HG02588 (cell line): ENCODE measurements around the gene ETNK1.

Source experiments
- ATAC-seq: cut with Tn5 transposase; IDR thresholded peaks from one replicate; pipeline ENCODE4 v1.9.1; 2021; ENCODE audit warnings: mild to moderate bottlenecking, moderate library complexity; ENCODE audit not compliant: unreplicated experiment

ETNK1 gene

GRCh38 chr12:22731236-22731635 lies 106.3 kb downstream of the ETNK1 start:
- no peak for ATAC-seq

GRCh38 chr12:22733756-22734155 lies 108.8 kb downstream of the ETNK1 start:
- no peak for ATAC-seq

DNA sequence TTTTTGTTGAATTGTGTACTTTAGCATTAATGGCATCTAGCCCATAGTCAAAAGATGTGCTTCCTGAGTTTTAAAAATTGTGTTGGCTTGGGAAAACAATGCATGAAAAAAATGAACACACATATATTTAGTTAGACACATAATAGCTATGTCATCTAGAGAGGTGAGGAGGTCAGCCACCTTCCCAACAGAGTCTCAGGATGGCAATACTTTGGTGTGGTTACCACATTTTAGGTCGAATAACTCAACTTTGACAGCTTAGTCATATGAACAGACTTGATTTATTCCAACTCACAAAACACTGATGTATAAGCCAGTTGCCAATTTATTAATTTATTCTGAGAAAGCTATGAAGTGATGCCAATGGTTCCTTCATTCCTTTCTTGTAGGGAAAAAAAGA lies 114.0 kb downstream of the ETNK1 start:
- no peak for ATAC-seq
